Urothelium cell line (cell line): ENCODE measurements around the gene MAP3K5.
"Not testable (repeated sequence)": the region's sequence is repeated elsewhere in the genome, so short reads cannot be mapped to it uniquely, and the experiment has no call there.

ENCODE experiments used
- DNase-seq: peaks from one replicate; pipeline ENCODE4 v3.0.0; 2011; ENCODE audit warnings: low spot score, mixed read lengths
- FAIRE-seq: peaks from 2 replicates; lab custom pipeline; 2011; peaks lifted over from hg19 to GRCh38; lab: Jason Lieb, UNC

MAP3K5 gene

GRCh38 chr6:136612666-136613389, 179.4 kb downstream of the MAP3K5 start:
- no peak for FAIRE-seq
- DNase-seq: no peak

GRCh38 chr6:136611746-136612145, 180.5 kb downstream of the MAP3K5 start:
- DNase-seq (no peak), FAIRE-seq (no peak)

- FAIRE-seq: no peak
Observed at GRCh38 chr6:136611133-136611532, 181.1 kb downstream of the MAP3K5 start.

GRCh38 chr6:136609873-136610706, 182.2 kb downstream of the MAP3K5 start:
- FAIRE-seq (peak; percentile 44), DNase-seq (peak; percentile 88)

More at GRCh38 chr6:136611133-136611532, 181.1 kb downstream of the MAP3K5 start:
- no peak for DNase-seq

GRCh38 chr6:136608991-136609390, 183.3 kb downstream of the MAP3K5 start:
- FAIRE-seq: no peak

GRCh38 chr6:136607932-136608772, 184.1 kb downstream of the MAP3K5 start:
- no peak for FAIRE-seq
- DNase-seq: peak; percentile 47

More at GRCh38 chr6:136608991-136609390, 183.3 kb downstream of the MAP3K5 start:
- DNase-seq: no peak

GRCh38 chr6:136607204-136607931, 184.9 kb downstream of the MAP3K5 start:
- no peak for FAIRE-seq
- DNase-seq: no peak

- DNase-seq (no peak), FAIRE-seq (no peak)
Observed at GRCh38 chr6:136604928-136605510, 187.3 kb downstream of the MAP3K5 start.

- no peak for DNase-seq
- FAIRE-seq: no peak
Observed at GRCh38 chr6:136604328-136604825, 187.9 kb downstream of the MAP3K5 start.

- DNase-seq: no peak
- no peak for FAIRE-seq
Observed at GRCh38 chr6:136600818-136601217, 191.5 kb downstream of the MAP3K5 start.

GRCh38 chr6:136599329-136600011, 192.8 kb downstream of the MAP3K5 start:
- FAIRE-seq (no peak), DNase-seq (no peak)

GRCh38 chr6:136598048-136598447, 194.2 kb downstream of the MAP3K5 start:
- DNase-seq (no peak), FAIRE-seq (no peak)

- FAIRE-seq: no peak
- no peak for DNase-seq
Observed at GRCh38 chr6:136594671-136595070, 197.6 kb downstream of the MAP3K5 start.

- FAIRE-seq (no peak), DNase-seq (peak; percentile 70)
Observed at GRCh38 chr6:136593748-136594490, 198.4 kb downstream of the MAP3K5 start.

- FAIRE-seq: no peak
- DNase-seq: no peak
Observed at GRCh38 chr6:136592930-136593673, 199.2 kb downstream of the MAP3K5 start.

GRCh38 chr6:136591617-136592016, 200.7 kb downstream of the MAP3K5 start:
- DNase-seq (no peak), FAIRE-seq (no peak)

- FAIRE-seq, DNase-seq: not testable (repeated sequence)
Observed at GRCh38 chr6:136590846-136591245, 201.4 kb downstream of the MAP3K5 start.

GRCh38 chr6:136587527-136587926, 204.8 kb downstream of the MAP3K5 start:
- no peak for FAIRE-seq
- no peak for DNase-seq
